ENCODE measurements around the gene GOLGA6L2. TPM values are rescaled to one million over a fixed set of nuclear protein-coding genes. Genes with fewer than 3 reads are reported as not detected.

The GOLGA6L2 gene
- total RNA-seq, 1 donor from 2014 or later, result not detected

- H3K4me3 ChIP-seq (ENCODE audit: insufficient read depth, low read depth, low read length), result no peak overlapping the region
- no peak overlapping the region for H2AFZ ChIP-seq (ENCODE audit: low read depth, low read length)
- Mint-ChIP-seq H3K36me3 (ENCODE audit: low read depth, unreplicated experiment) (no peaks in the 10 kb centered on the region), H3K27ac (ENCODE audit: unreplicated experiment) (no peak overlapping the region), H3K4me3 (ENCODE audit: unreplicated experiment) (no peak overlapping the region), H3K27me3 (ENCODE audit: low read depth, unreplicated experiment) (no peaks in the 10 kb centered on the region), H3K4me1 (ENCODE audit: low read depth, unreplicated experiment) (no peaks in the 10 kb centered on the region), H3K9me3 (ENCODE audit: unreplicated experiment) (no peaks in the 10 kb centered on the region)
- DNase-seq (ENCODE audit: low read depth) (peak; percentile 13), FAIRE-seq (no peak)
- TF ChIP-seq EZH2 (IDR thresholded peaks at IDR 0.05; ENCODE audit: insufficient read depth, low read length), result no peak
- no peak for TF ChIP-seq CTCF (IDR thresholded peaks at IDR 0.05; ENCODE audit: insufficient read depth, low read depth, low read length)
- no peak overlapping the region for H3K4me2 ChIP-seq (ENCODE audit: low read length)
- no peaks in the 10 kb centered on the region for H4K20me1 ChIP-seq (ENCODE audit: insufficient read depth, low read length)
- no peaks in the 10 kb centered on the region for H3K27me3 ChIP-seq (ENCODE audit: insufficient read depth, low read length)
- H3K36me3 ChIP-seq (ENCODE audit: insufficient read depth, low read length), result no peaks in the 10 kb centered on the region
- H3K9me3 ChIP-seq (ENCODE audit: insufficient read depth, low read depth, low read length), result no peaks in the 10 kb centered on the region
- H3K79me2 ChIP-seq (ENCODE audit: insufficient read depth, low read length), result no peaks in the 10 kb centered on the region
- H3K9ac ChIP-seq (ENCODE audit: low read length), result no peak overlapping the region
- no peak overlapping the region for H3K27ac ChIP-seq (ENCODE audit: low read depth, low read length)
- no peaks in the 10 kb centered on the region for H3K4me1 ChIP-seq (ENCODE audit: insufficient read depth, low read length)
Observed at GRCh38 chr15:23472678-23473077, 25.6 kb upstream of the GOLGA6L2 start.

- no peak overlapping the region for H3K27ac ChIP-seq (ENCODE audit: low read depth, low read length)
- Mint-ChIP-seq H3K36me3 (ENCODE audit: low read depth, unreplicated experiment) (no peaks in the 10 kb centered on the region), H3K4me3 (ENCODE audit: unreplicated experiment) (no peak overlapping the region), H3K27ac (ENCODE audit: unreplicated experiment) (no peak overlapping the region), H3K27me3 (ENCODE audit: low read depth, unreplicated experiment) (no peaks in the 10 kb centered on the region), H3K9me3 (ENCODE audit: unreplicated experiment) (no peaks in the 10 kb centered on the region), H3K4me1 (ENCODE audit: low read depth, unreplicated experiment) (no peaks in the 10 kb centered on the region)
- H3K79me2 ChIP-seq (ENCODE audit: insufficient read depth, low read length), result no peaks in the 10 kb centered on the region
- no peaks in the 10 kb centered on the region for H3K9me3 ChIP-seq (ENCODE audit: insufficient read depth, low read depth, low read length)
- DNase-seq (ENCODE audit: low read depth) (no peak), FAIRE-seq (no peak)
- H2AFZ ChIP-seq (ENCODE audit: low read depth, low read length), result no peak overlapping the region
- no peak overlapping the region for H3K9ac ChIP-seq (ENCODE audit: low read length)
- no peak overlapping the region for H3K4me2 ChIP-seq (ENCODE audit: low read length)
- H3K4me1 ChIP-seq (ENCODE audit: insufficient read depth, low read length), result no peaks in the 10 kb centered on the region
- H4K20me1 ChIP-seq (ENCODE audit: insufficient read depth, low read length), result no peaks in the 10 kb centered on the region
- TF ChIP-seq EZH2 (IDR thresholded peaks at IDR 0.05; ENCODE audit: insufficient read depth, low read length), result no peak
- TF ChIP-seq CTCF (IDR thresholded peaks at IDR 0.05; ENCODE audit: insufficient read depth, low read depth, low read length), result no peak
- H3K36me3 ChIP-seq (ENCODE audit: insufficient read depth, low read length), result no peaks in the 10 kb centered on the region
- no peaks in the 10 kb centered on the region for H3K27me3 ChIP-seq (ENCODE audit: insufficient read depth, low read length)
- H3K4me3 ChIP-seq (ENCODE audit: insufficient read depth, low read depth, low read length), result no peak overlapping the region
Observed at GRCh38 chr15:23472033-23472432, 25.0 kb upstream of the GOLGA6L2 start.

- Histone ChIP-seq H3K36me3 (ENCODE audit: insufficient read depth, low read length) (no peaks in the 10 kb centered on the region), H3K9ac (ENCODE audit: low read length) (no peak overlapping the region), H3K27ac (ENCODE audit: low read depth, low read length) (no peak overlapping the region), H4K20me1 (ENCODE audit: insufficient read depth, low read length) (no peaks in the 10 kb centered on the region), H2AFZ (ENCODE audit: low read depth, low read length) (no peak overlapping the region), H3K9me3 (ENCODE audit: insufficient read depth, low read depth, low read length) (no peaks in the 10 kb centered on the region), H3K27me3 (ENCODE audit: insufficient read depth, low read length) (no peaks in the 10 kb centered on the region), H3K4me1 (ENCODE audit: insufficient read depth, low read length) (no peaks in the 10 kb centered on the region), H3K4me3 (ENCODE audit: insufficient read depth, low read depth, low read length) (no peak overlapping the region), H3K4me2 (ENCODE audit: low read length) (no peak overlapping the region), H3K79me2 (ENCODE audit: insufficient read depth, low read length) (no peaks in the 10 kb centered on the region)
- Mint-ChIP-seq H3K27ac (ENCODE audit: unreplicated experiment) (no peak overlapping the region), H3K4me3 (ENCODE audit: unreplicated experiment) (no peak overlapping the region), H3K36me3 (ENCODE audit: low read depth, unreplicated experiment) (no peaks in the 10 kb centered on the region), H3K9me3 (ENCODE audit: unreplicated experiment) (no peaks in the 10 kb centered on the region), H3K4me1 (ENCODE audit: low read depth, unreplicated experiment) (no peaks in the 10 kb centered on the region), H3K27me3 (ENCODE audit: low read depth, unreplicated experiment) (no peaks in the 10 kb centered on the region)
- TF ChIP-seq EZH2 (IDR thresholded peaks at IDR 0.05; ENCODE audit: insufficient read depth, low read length), result no peak
- TF ChIP-seq CTCF (IDR thresholded peaks at IDR 0.05; ENCODE audit: insufficient read depth, low read depth, low read length), result no peak
- DNase-seq (ENCODE audit: low read depth) (no peak), FAIRE-seq (no peak)
Observed at GRCh38 chr15:23467110-23467600, 20.1 kb upstream of the GOLGA6L2 start.

Data from astrocyte (in vitro differentiated cells and primary cell).